HL-60 (cell line): ENCODE data around the gene CRLF2.

ENCODE experiments used
- CTCF ChIP-seq: IDR thresholded peaks from one replicate; pipeline ENCODE4 v1.5.1; 2011; ENCODE audit warnings: low read length, control low read depth, inconsistent platforms; ENCODE audit not compliant: insufficient read depth
- GABPA ChIP-seq: IDR thresholded peaks from 2 replicates; pipeline ENCODE4 v1.6.1; 2012; ENCODE audit warnings: low read depth
- POLR2AphosphoS5 ChIP-seq: IDR thresholded peaks from 2 replicates; pipeline ENCODE4 v1.6.1; 2012; ENCODE audit warnings: low read depth
- TF ChIP-seq, protein P1 (sequence below): IDR thresholded peaks from 2 replicates; pipeline ENCODE4 v1.6.1; 2012; ENCODE audit warnings: low read depth; ENCODE audit not compliant: insufficient replicate concordance

GRCh38 chrX:1144293-1144692 lies 68.2 kb downstream of the CRLF2 start:
- TF ChIP-seq POLR2AphosphoS5, result no peak
- no peak for TF ChIP-seq CTCF
- TF ChIP-seq GABPA, result no peak
- TF ChIP-seq, protein P1, sequence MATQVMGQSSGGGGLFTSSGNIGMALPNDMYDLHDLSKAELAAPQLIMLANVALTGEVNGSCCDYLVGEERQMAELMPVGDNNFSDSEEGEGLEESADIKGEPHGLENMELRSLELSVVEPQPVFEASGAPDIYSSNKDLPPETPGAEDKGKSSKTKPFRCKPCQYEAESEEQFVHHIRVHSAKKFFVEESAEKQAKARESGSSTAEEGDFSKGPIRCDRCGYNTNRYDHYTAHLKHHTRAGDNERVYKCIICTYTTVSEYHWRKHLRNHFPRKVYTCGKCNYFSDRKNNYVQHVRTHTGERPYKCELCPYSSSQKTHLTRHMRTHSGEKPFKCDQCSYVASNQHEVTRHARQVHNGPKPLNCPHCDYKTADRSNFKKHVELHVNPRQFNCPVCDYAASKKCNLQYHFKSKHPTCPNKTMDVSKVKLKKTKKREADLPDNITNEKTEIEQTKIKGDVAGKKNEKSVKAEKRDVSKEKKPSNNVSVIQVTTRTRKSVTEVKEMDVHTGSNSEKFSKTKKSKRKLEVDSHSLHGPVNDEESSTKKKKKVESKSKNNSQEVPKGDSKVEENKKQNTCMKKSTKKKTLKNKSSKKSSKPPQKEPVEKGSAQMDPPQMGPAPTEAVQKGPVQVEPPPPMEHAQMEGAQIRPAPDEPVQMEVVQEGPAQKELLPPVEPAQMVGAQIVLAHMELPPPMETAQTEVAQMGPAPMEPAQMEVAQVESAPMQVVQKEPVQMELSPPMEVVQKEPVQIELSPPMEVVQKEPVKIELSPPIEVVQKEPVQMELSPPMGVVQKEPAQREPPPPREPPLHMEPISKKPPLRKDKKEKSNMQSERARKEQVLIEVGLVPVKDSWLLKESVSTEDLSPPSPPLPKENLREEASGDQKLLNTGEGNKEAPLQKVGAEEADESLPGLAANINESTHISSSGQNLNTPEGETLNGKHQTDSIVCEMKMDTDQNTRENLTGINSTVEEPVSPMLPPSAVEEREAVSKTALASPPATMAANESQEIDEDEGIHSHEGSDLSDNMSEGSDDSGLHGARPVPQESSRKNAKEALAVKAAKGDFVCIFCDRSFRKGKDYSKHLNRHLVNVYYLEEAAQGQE, result no peak
